Body of pancreas (tissue), 4 donors: ENCODE data around the gene TMEM63C. TPM values are rescaled to one million over a fixed set of nuclear protein-coding genes. Genes with fewer than 3 reads are reported as not detected.
A peak's percentile ranks its signal among the peaks of the same experiment; 100 is the strongest.

Experiments
- ATAC-seq: fragments of 150-250 bp; one replicate; pipeline ENCODE4 v1.9.1; 2016
- DNase-seq, 4 donors: peaks; one replicate each; pipeline ENCODE4 v3.0.0-alpha.2; 2019
- H3K27ac ChIP-seq, 4 donors: fragments of 200-600 bp; sonication (generic); 1 replicate in 3 of 4; 2 replicates in 1 of 4; pipeline versions ENCODE4 v1.5.1 to v1.6.1; 2016 to 2019; ENCODE audit warnings: mild to moderate bottlenecking in 1 of 4, mixed read lengths in 1 of 4, moderate library complexity in 1 of 4
- H3K27me3 ChIP-seq, 2 donors: fragments of 200-600 bp; sonication (generic); one replicate each; pipeline ENCODE4 v1.6.0; 2016; ENCODE audit warnings: mild to moderate bottlenecking in 1 of 2
- H3K36me3 ChIP-seq, 2 donors: fragments of 200-600 bp; sonication (generic); replicated peaks in 1 of 2; 2 replicates each; pipeline ENCODE4 v1.5.1; 2016; ENCODE audit warnings: low read depth in 2 of 2; ENCODE audit not compliant: insufficient read depth in 1 of 2
- H3K4me1 ChIP-seq: fragments of 200-600 bp; sonication (generic); one replicate; pipeline ENCODE4 v1.6.0; 2016
- H3K4me3 ChIP-seq, 2 donors: fragments of 200-600 bp; sonication (generic); 1 replicate in 1 of 2; 2 replicates in 1 of 2; pipeline ENCODE4 v1.5.1; 2016 to 2019
- H3K9me3 ChIP-seq, 3 donors: fragments of 200-600 bp; sonication (generic); 1 replicate in 2 of 3; 2 replicates in 1 of 3; pipeline ENCODE4 v1.5.1; 2016
- CTCF ChIP-seq, 7 experiments: fragments of 450-650 bp in 4 of 7; fragments of 200-600 bp in 3 of 7; sonication (generic) in 3 of 7; IDR thresholded peaks; one replicate each; pipeline ENCODE4 v1.5.1; 2016 to 2019; ENCODE audit warnings: antibody characterized with exemption in 7 of 7
- POLR2A ChIP-seq, 3 donors: fragments of 450-650 bp; IDR thresholded peaks; one replicate each; pipeline ENCODE4 v1.6.1; 2016; ENCODE audit warnings: antibody characterized with exemption in 3 of 3, mild to moderate bottlenecking in 2 of 3
- WGBS, 2 donors: methylation state at CpG; one replicate each; pipeline ENCODE4 v1.1.5; 2017; 5-methylcytosine and 5-hydroxymethylcytosine counted together
- intact Hi-C: fragments of 100-400 bp; cut with DNase I; formaldehyde crosslinking; loops from one replicate; pipeline ENCODE4 v1.15.1; 2023
- total RNA-seq, 2 donors: library from RNA; depleted of rRNA; stranded (reverse); fragments of >200 nt; gene quantifications; one replicate each; pipeline ENCODE4 v1.1.0, GENCODE V29; 2016

The TMEM63C gene
- total RNA-seq, 2 donors from 2014 or later = 0.33 to 3.6 TPM

GRCh38 chr14:77143071-77143470 lies 38.5 kb upstream of the TMEM63C start:
- Histone ChIP-seq H3K9me3 (no peaks in the 10 kb centered on the region), H3K4me3 (no peak overlapping the region), H3K27ac (no peak overlapping the region), H3K4me1 (peaks cover 26% of the 10 kb centered on the region), H3K36me3 (no peaks in the 10 kb centered on the region), H3K27me3 (peaks cover 0 to 36% of the 10 kb centered on the region in 2 donors)
- intact Hi-C loops = no loop called here
- WGBS, 2 donors = 6% methylated on average over 4 of the region's 4 CpGs
- ATAC-seq (no peak), DNase-seq (no peak)
- TF ChIP-seq POLR2A (IDR thresholded peaks at IDR 0.05) (no peak), CTCF (IDR thresholded peaks at IDR 0.05) (no peak)

- no peak for DNase-seq
- intact Hi-C loops = no loop called here
- 58 to 63% methylated on average over 4 of the region's 4 CpGs for WGBS, 2 donors
- TF ChIP-seq CTCF (IDR thresholded peaks at IDR 0.05) (no peak), POLR2A (IDR thresholded peaks at IDR 0.05) (no peak)
- no peak for ATAC-seq
- Histone ChIP-seq H3K9me3 (no peaks in the 10 kb centered on the region), H3K4me3 (no peak overlapping the region), H3K27me3 (peaks cover 0 to 25% of the 10 kb centered on the region in 2 donors), H3K4me1 (peaks cover 23% of the 10 kb centered on the region), H3K27ac (no peak overlapping the region), H3K36me3 (no peaks in the 10 kb centered on the region)
These were observed 37.0 kb upstream of the TMEM63C start for GRCh38 chr14:77144412-77145115.

GRCh38 chr14:77145975-77146740 lies 35.4 kb upstream of the TMEM63C start:
- Histone ChIP-seq H3K4me1 (peaks cover 7% of the 10 kb centered on the region), H3K36me3 (no peaks in the 10 kb centered on the region), H3K4me3 (no peak overlapping the region), H3K9me3 (no peaks in the 10 kb centered on the region), H3K27ac (no peak overlapping the region), H3K27me3 (peaks cover 0 to 16% of the 10 kb centered on the region in 2 donors)
- intact Hi-C loops = no loop called here
- DNase-seq = peak in 1 of 4 donors; percentile 2
- 8 to 10% methylated on average over 10 of the region's 10 CpGs for WGBS, 2 donors
- TF ChIP-seq CTCF (IDR thresholded peaks at IDR 0.05) = no peak
- TF ChIP-seq POLR2A (IDR thresholded peaks at IDR 0.05) = no peak
- ATAC-seq = no peak

GRCh38 chr14:77148510-77149231 lies 32.9 kb upstream of the TMEM63C start:
- Histone ChIP-seq H3K27me3 (peaks cover 0 to 9% of the 10 kb centered on the region in 2 donors), H3K4me1 (no peaks in the 10 kb centered on the region), H3K9me3 (no peaks in the 10 kb centered on the region), H3K4me3 (no peak overlapping the region), H3K36me3 (no peaks in the 10 kb centered on the region), H3K27ac (no peak overlapping the region)
- ATAC-seq (no peak), DNase-seq (no peak)
- intact Hi-C loops = no loop called here
- 62 to 65% methylated on average over 8 of the region's 8 CpGs for WGBS, 2 donors
- TF ChIP-seq CTCF (IDR thresholded peaks at IDR 0.05) (no peak), POLR2A (IDR thresholded peaks at IDR 0.05) (no peak)
